ENCODE results near the gene CMTM4.

GRCh38 chr16:66735891-66736290, 39.3 kb upstream of the CMTM4 start:
- no peak for TF ChIP-seq EZH2phosphoT487 (IDR thresholded peaks at IDR 0.05; ENCODE audit: insufficient read depth, low read depth)
- no peak for TF ChIP-seq EZH2 (IDR thresholded peaks at IDR 0.05; ENCODE audit: insufficient read depth, poor library complexity, severe bottlenecking)
